Astrocyte of the hippocampus (primary cell): ENCODE results near the gene MTMR10.
A peak's percentile ranks its signal among the peaks of the same experiment; 100 is the strongest.

Source experiments
- DNase-seq: peaks from one replicate; pipeline ENCODE4 v3.0.0; 2011; ENCODE audit warnings: low read depth, low spot score

MTMR10 gene

GRCh38 chr15:30921781-30922479, 69.5 kb downstream of the MTMR10 start:
- DNase-seq, result peak; percentile 59

GRCh38 chr15:30921106-30921505, 70.3 kb downstream of the MTMR10 start:
- DNase-seq, result peak; percentile 39

DNA sequence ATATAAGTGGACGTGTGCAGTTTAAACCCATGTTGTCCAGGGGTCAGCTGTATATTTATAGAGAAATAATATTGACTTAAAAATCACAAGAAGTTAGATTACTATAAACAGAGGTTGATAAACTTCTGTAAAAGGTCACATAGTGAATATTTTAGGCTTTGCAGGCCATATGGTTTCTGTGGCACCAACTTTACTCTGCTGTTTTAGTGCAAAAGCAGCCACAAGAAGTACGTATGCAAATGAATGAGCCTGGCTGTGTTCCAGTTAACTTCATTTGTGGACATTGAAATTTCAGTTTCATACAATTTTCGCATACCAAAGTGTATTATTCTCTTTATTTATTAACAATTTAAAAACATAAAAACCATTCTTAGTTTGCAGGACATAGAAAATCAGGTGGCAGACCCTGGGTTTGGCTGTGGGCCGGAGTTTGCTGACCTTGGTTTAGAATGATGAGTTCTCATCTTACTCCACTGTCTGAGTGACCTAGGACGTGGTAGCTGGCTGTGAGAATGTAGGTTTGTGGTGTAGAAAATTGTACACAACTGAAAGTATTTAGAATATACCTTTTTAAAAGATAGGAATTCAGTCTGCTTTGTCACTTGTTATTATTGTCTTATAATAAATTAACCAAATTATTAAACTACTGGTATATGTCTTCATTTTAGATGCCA, 71.4 kb downstream of the MTMR10 start:
- no peak for DNase-seq

DNA sequence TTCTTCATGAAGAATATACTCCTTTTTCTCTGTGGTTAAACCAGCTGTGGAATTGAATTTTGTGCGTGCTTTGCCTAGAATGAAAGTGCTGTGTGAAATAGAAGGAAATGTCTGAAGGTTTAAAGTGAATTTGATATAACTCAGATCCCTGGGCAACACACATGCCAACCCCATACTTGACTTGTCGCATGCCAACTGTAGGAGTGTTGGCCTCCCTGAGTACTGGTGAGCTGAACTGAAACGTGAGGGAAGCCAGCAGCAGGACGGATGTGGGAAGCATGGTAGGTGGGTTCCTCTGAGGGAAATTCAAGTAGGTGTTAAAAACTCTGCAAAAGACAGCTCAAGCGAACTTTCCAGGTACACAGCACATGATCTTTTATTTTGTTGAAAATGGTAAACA, 73.1 kb downstream of the MTMR10 start:
- DNase-seq, result no peak

DNA sequence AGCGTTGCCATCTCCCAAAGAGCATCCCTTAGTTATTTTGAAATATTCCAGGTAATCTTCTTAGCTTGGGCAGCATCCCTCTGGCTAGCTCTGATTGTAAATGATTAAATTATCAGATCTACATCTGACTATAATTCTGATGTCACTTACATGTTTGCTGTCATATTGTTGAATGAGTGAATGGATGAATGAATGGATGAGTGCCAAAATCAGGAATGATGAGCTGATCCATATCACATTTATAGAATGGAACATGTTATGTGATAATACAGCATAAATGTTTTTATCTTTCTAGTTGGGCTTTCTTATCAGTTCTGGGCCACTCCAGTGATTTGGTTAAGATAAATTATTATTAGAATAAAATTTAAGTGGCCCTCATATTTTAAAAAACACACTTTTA, 73.8 kb downstream of the MTMR10 start:
- no peak for DNase-seq

GRCh38 chr15:30917013-30917412, 74.4 kb downstream of the MTMR10 start:
- no peak for DNase-seq

GRCh38 chr15:30913761-30914160, 77.7 kb downstream of the MTMR10 start:
- DNase-seq, result no peak

DNA sequence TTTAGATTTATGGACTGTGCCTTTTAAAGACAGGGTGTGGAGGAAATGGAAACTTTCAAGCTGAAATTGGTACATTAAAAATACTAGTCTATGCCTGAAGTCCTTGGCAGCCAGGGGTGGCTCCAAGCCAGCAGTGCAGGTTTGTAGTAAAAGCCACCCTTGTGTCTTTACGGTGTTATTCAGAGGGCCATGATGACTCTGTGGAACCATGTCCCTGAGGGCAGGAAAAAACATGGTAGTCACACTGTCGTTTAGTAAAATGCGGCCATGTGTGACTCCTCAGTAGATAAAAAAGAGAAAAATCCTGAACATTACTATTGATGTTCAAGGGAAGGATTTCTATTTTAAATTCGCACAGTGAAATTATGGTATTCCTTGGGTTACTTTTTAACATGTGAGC, 85.1 kb downstream of the MTMR10 start:
- DNase-seq, result no peak

DNA sequence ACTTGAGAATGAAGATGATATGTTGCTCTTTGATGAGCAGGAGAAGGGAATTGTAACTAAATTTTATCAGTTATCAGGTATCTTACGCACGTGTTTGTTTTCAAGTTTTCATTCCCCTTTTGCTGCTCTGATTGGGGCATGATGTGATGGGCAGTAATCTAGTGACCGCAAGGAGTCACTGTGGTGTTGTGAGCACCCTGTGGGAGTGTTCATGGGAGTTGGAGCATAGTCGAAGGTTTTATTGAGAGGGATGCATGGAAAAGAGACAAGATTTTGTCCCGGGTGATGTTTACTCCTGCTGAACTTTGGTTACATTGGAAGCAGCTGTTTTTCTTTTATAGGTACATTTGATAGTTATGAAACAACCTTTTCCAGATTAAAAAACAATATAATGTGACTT, 85.6 kb downstream of the MTMR10 start:
- peak; percentile 8 for DNase-seq

GRCh38 chr15:30904812-30905211, 86.6 kb downstream of the MTMR10 start:
- DNase-seq, result no peak

DNA sequence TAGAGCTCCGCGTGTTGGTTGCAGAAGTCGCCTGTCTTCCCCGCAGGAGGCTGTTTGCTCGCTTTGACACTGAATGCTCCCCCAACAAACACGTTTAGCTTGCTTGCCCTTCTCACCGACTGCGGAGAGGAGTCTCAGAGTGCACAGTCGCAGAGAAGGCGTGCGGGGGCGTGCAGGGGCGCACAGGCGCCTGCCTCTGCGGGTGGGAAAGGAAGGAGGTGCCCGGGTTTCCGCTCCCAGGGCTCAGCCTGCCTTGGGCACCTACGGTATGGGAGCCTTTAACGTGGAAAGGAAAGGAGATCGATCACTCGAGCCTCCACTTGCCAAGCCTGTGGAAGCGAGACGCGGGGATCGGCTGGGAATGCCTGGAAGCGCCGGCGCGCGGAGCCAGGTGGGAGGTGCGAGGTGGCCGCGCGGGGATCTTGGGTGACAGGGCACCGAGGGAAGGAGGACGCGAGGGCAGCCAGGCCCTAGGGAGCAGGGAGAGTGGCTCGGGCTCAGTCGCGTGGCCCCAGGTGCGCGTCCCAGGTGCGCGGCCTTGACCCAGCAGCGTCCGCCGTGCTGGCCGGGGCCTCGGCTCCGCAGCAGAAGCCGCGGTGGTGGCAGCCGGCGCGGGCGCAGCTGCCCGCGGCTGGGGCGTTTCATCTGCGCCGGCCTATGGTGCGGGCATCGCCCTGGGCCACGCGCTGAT, 87.8 kb downstream of the MTMR10 start, which contains the start of gene FAN1:
TSS of gene FAN1 (plus strand) at position 419 of the 691 bp plus-strand sequence. CDS start 749 bp downstream, outside the sequence.
- DNase-seq, result peak; percentile 95

- DNase-seq, result no peak
Observed at GRCh38 chr15:30901889-30902288, 89.5 kb downstream of the MTMR10 start.

DNA sequence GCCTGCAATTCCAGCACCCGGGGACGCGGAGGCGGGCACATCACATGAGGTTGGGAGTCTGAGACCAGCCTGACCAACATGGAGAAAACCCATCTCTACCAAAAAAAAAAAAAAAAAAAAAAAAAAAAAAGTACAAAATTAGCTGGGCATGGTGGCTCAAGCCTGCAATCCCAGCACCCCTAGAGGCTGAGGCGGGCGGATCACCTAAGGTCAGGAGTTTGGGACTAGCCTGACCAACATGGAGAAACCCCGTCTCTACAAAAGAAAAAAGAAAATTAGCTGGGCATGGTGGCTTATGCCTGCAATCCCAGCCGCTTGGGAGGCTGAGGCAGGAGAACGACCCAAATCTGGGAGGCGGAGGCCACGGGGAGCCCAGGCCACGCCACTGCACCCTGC, 95.2 kb downstream of the MTMR10 start:
- DNase-seq, result no peak

GRCh38 chr15:30895461-30896210, 95.8 kb downstream of the MTMR10 start:
- DNase-seq, result no peak

GRCh38 chr15:30889196-30889595, 102.2 kb downstream of the MTMR10 start:
- DNase-seq, result no peak
